ENCODE data around the gene NUP188. TPM values are rescaled to one million over a fixed set of nuclear protein-coding genes. Genes with fewer than 3 reads are reported as not detected.

NUP188 gene
- polyA plus RNA-seq, 6 donors from 2014 or later: 20.2 to 30.2 (median 24.7) TPM

GRCh38 chr9:128908372-128908771 is 39.1 kb upstream of the NUP188 start:
- no peak overlapping the region for H3K4me3 Mint-ChIP-seq
- H3K36me3 Mint-ChIP-seq: peaks cover 14 to 21% of the 10 kb centered on the region in 2 donors
- ATAC-seq (ENCODE audit: low read depth in 2 of 2): no peak

GRCh38 chr9:128909859-128910258 is 37.6 kb upstream of the NUP188 start:
- no peaks in the 10 kb centered on the region for H3K27me3 Mint-ChIP-seq
- peaks cover 14 to 21% of the 10 kb centered on the region in 2 donors for H3K36me3 Mint-ChIP-seq
- peaks cover 14 to 17% (median 17%) of the 10 kb centered on the region in 3 donors for H3K4me1 Mint-ChIP-seq
- ATAC-seq (ENCODE audit: low read depth in 2 of 2): no peak
- H3K9me3 Mint-ChIP-seq: no peaks in the 10 kb centered on the region
- no peak overlapping the region for H3K4me3 Mint-ChIP-seq
- no peak for DNase-seq
- peak overlapping the region in 1 of 6 donors; percentile 69 for H3K27ac Mint-ChIP-seq

More at GRCh38 chr9:128908372-128908771, 39.1 kb upstream of the NUP188 start:
- peaks cover 14 to 17% (median 16%) of the 10 kb centered on the region in 3 donors for H3K4me1 Mint-ChIP-seq
- peak overlapping the region in 3 of 6 donors; percentile 38 to 85 (median 78) for H3K27ac Mint-ChIP-seq
- no peak for DNase-seq
- H3K27me3 Mint-ChIP-seq: no peaks in the 10 kb centered on the region
- H3K9me3 Mint-ChIP-seq: no peaks in the 10 kb centered on the region

GRCh38 chr9:128910906-128911305 is 36.6 kb upstream of the NUP188 start:
- peaks cover 14 to 21% of the 10 kb centered on the region in 2 donors for H3K36me3 Mint-ChIP-seq
- DNase-seq (no peak), ATAC-seq (ENCODE audit: low read depth in 2 of 2) (no peak)
- H3K9me3 Mint-ChIP-seq: no peaks in the 10 kb centered on the region
- H3K4me3 Mint-ChIP-seq: no peak overlapping the region
- H3K27ac Mint-ChIP-seq: no peak overlapping the region
- H3K27me3 Mint-ChIP-seq: no peaks in the 10 kb centered on the region
- peaks cover 12 to 17% (median 17%) of the 10 kb centered on the region in 3 donors for H3K4me1 Mint-ChIP-seq

- DNase-seq (no peak), ATAC-seq (ENCODE audit: low read depth in 2 of 2) (no peak)
- peaks cover 8 to 17% (median 14%) of the 10 kb centered on the region in 3 donors for H3K4me1 Mint-ChIP-seq
- H3K4me3 Mint-ChIP-seq: no peak overlapping the region
- H3K36me3 Mint-ChIP-seq: peaks cover 14 to 21% of the 10 kb centered on the region in 2 donors
- no peak overlapping the region for H3K27ac Mint-ChIP-seq
- H3K27me3 Mint-ChIP-seq: no peaks in the 10 kb centered on the region
- no peaks in the 10 kb centered on the region for H3K9me3 Mint-ChIP-seq
These were observed 35.9 kb upstream of the NUP188 start for GRCh38 chr9:128911529-128912035.

- no peak for DNase-seq
- Mint-ChIP-seq H3K9me3 (no peaks in the 10 kb centered on the region), H3K36me3 (peaks cover 14 to 19% of the 10 kb centered on the region in 2 donors), H3K4me3 (no peak overlapping the region), H3K27me3 (no peaks in the 10 kb centered on the region), H3K4me1 (peaks cover 8 to 17% (median 13%) of the 10 kb centered on the region in 3 donors), H3K27ac (peak overlapping the region in 4 of 6 donors; percentile 5 to 69 (median 26))
- no peak for ATAC-seq (ENCODE audit: low read depth in 2 of 2)
These were observed 35.1 kb upstream of the NUP188 start for GRCh38 chr9:128912270-128912853.

- Mint-ChIP-seq H3K4me1 (peaks cover 8 to 17% (median 13%) of the 10 kb centered on the region in 3 donors), H3K27ac (peak overlapping the region in 4 of 6 donors; percentile 5 to 71 (median 36)), H3K9me3 (no peaks in the 10 kb centered on the region), H3K36me3 (peaks cover 13 to 15% of the 10 kb centered on the region in 2 donors), H3K4me3 (no peak overlapping the region), H3K27me3 (no peaks in the 10 kb centered on the region)
- ATAC-seq (ENCODE audit: low read depth in 2 of 2): no peak
- DNase-seq: no peak
These were observed 34.2 kb upstream of the NUP188 start for GRCh38 chr9:128913048-128913900.

- no peaks in the 10 kb centered on the region for H3K27me3 Mint-ChIP-seq
- no peaks in the 10 kb centered on the region for H3K9me3 Mint-ChIP-seq
- peaks cover 8 to 17% (median 13%) of the 10 kb centered on the region in 3 donors for H3K4me1 Mint-ChIP-seq
- no peak overlapping the region for H3K27ac Mint-ChIP-seq
- peaks cover 5 to 8% of the 10 kb centered on the region in 2 donors for H3K36me3 Mint-ChIP-seq
- ATAC-seq (ENCODE audit: low read depth in 2 of 2) (no peak), DNase-seq (no peak)
- H3K4me3 Mint-ChIP-seq: no peak overlapping the region
These were observed 33.3 kb upstream of the NUP188 start for GRCh38 chr9:128913995-128914772.

- Mint-ChIP-seq H3K27ac (peak overlapping the region in 1 of 6 donors; percentile 34), H3K4me1 (peaks cover 5 to 17% (median 13%) of the 10 kb centered on the region in 3 donors), H3K36me3 (peaks cover 5% of the 10 kb centered on the region in 2 donors), H3K9me3 (no peaks in the 10 kb centered on the region), H3K4me3 (no peak overlapping the region), H3K27me3 (no peaks in the 10 kb centered on the region)
- no peak for ATAC-seq (ENCODE audit: low read depth in 2 of 2)
- no peak for DNase-seq
These were observed 31.3 kb upstream of the NUP188 start for GRCh38 chr9:128916204-128916603.

GRCh38 chr9:128916745-128917144 is 30.8 kb upstream of the NUP188 start:
- Mint-ChIP-seq H3K27ac (no peak overlapping the region), H3K27me3 (peaks cover 0 to 5% (median 0%) of the 10 kb centered on the region in 3 donors)

GRCh38 chr9:128917151-128917849 is 30.2 kb upstream of the NUP188 start:
- no peak for ATAC-seq (ENCODE audit: low read depth in 2 of 2)
- Mint-ChIP-seq H3K4me1 (peaks cover 5 to 12% (median 10%) of the 10 kb centered on the region in 3 donors), H3K27ac (peak overlapping the region in 1 of 6 donors; percentile 5)

More at GRCh38 chr9:128916745-128917144, 30.8 kb upstream of the NUP188 start:
- H3K36me3 Mint-ChIP-seq: peaks cover 5% of the 10 kb centered on the region in 2 donors
- ATAC-seq (ENCODE audit: low read depth in 2 of 2) (no peak), DNase-seq (no peak)
- H3K4me1 Mint-ChIP-seq: peaks cover 9 to 17% (median 13%) of the 10 kb centered on the region in 3 donors
- H3K9me3 Mint-ChIP-seq: no peaks in the 10 kb centered on the region
- no peak overlapping the region for H3K4me3 Mint-ChIP-seq

GRCh38 chr9:128918921-128919320 is 28.6 kb upstream of the NUP188 start:
- DNase-seq (no peak), ATAC-seq (ENCODE audit: low read depth in 2 of 2) (no peak)
- H3K27me3 Mint-ChIP-seq: peaks cover 0 to 7% (median 0%) of the 10 kb centered on the region in 3 donors
- H3K4me3 Mint-ChIP-seq: no peak overlapping the region
- peak overlapping the region in 2 of 6 donors; percentile 22 to 81 for H3K27ac Mint-ChIP-seq
- H3K36me3 Mint-ChIP-seq: peaks cover 5% of the 10 kb centered on the region in 2 donors
- no peaks in the 10 kb centered on the region for H3K9me3 Mint-ChIP-seq
- H3K4me1 Mint-ChIP-seq: peaks cover 0 to 5% (median 0%) of the 10 kb centered on the region in 3 donors

More at GRCh38 chr9:128917151-128917849, 30.2 kb upstream of the NUP188 start:
- DNase-seq: no peak
- Mint-ChIP-seq H3K36me3 (peaks cover 5% of the 10 kb centered on the region in 2 donors), H3K27me3 (peaks cover 0 to 7% (median 0%) of the 10 kb centered on the region in 3 donors), H3K4me3 (no peak overlapping the region), H3K9me3 (no peaks in the 10 kb centered on the region)

- peak overlapping the region in 1 of 6 donors; percentile 81 for H3K27ac Mint-ChIP-seq
- no peaks in the 10 kb centered on the region for H3K9me3 Mint-ChIP-seq
- H3K4me1 Mint-ChIP-seq: peaks cover 0 to 5% (median 0%) of the 10 kb centered on the region in 3 donors
- peaks cover 0 to 7% (median 0%) of the 10 kb centered on the region in 3 donors for H3K27me3 Mint-ChIP-seq
- no peak overlapping the region for H3K4me3 Mint-ChIP-seq
- ATAC-seq (ENCODE audit: low read depth in 2 of 2) (no peak), DNase-seq (no peak)
- peaks cover 5% of the 10 kb centered on the region in 2 donors for H3K36me3 Mint-ChIP-seq
These were observed 28.0 kb upstream of the NUP188 start for GRCh38 chr9:128919402-128920089.

All from naive B cell (primary cell).